Pulmonary artery endothelial cell (primary cell): ENCODE measurements around the gene RASEF. TPM values are rescaled to one million over a fixed set of nuclear protein-coding genes. Genes with fewer than 3 reads are reported as not detected.

Experiments
- DNase-seq: peaks from one replicate; pipeline ENCODE4 v3.0.0-alpha.2; 2011; ENCODE audit warnings: low read depth, low spot score
- total RNA-seq: library from RNA; depleted of rRNA; stranded (reverse); fragments of >200 nt; gene quantifications from 2 replicates; pipeline ENCODE4 v1.2.3, GENCODE V29; 2014

RASEF gene
- total RNA-seq, 1 donor from 2014 or later: 0.07 TPM

GRCh38 chr9:83013867-83014605 lies 48.9 kb downstream of the RASEF start:
- no peak for DNase-seq

DNA sequence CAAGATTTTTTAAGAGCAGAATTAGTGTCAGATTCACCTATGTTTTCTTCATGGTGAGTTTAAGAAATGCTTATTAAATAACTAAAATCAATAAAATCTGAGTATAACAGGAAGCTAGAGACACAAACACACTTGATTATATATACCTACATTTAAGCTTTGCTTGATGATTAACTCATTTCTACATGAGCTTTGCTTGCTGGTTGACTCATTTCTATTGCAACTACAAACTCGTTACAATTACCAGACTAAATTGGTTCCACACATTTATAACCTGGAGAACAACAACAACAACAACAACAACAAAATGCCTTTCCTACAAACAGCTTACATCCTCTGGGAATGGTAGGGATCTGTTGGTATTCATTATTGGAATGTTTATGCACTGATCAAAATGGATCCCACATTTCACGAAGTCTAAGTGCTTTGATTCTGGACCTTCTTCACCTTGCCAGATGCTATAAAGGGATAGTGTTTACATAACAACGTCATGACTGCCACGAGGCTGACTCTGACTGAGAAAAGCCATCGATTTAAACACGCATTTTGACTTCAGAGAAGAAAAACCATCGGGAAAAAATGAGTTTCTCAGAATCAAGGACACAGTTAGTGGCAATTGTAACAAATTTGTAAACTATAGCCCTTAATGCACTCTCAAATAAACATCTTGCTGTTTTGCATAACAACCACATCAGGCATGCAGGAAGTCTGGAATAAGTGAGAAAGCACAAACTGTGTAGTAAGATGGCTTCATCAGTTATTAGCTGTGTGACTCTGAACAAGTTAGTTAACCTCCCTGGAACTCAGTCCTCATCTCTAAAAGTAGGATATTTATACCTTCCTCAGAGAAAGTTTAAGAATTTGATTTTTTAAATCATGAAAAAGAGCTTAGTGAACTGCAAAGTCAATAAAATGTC lies 49.8 kb downstream of the RASEF start:
- DNase-seq: no peak

DNA sequence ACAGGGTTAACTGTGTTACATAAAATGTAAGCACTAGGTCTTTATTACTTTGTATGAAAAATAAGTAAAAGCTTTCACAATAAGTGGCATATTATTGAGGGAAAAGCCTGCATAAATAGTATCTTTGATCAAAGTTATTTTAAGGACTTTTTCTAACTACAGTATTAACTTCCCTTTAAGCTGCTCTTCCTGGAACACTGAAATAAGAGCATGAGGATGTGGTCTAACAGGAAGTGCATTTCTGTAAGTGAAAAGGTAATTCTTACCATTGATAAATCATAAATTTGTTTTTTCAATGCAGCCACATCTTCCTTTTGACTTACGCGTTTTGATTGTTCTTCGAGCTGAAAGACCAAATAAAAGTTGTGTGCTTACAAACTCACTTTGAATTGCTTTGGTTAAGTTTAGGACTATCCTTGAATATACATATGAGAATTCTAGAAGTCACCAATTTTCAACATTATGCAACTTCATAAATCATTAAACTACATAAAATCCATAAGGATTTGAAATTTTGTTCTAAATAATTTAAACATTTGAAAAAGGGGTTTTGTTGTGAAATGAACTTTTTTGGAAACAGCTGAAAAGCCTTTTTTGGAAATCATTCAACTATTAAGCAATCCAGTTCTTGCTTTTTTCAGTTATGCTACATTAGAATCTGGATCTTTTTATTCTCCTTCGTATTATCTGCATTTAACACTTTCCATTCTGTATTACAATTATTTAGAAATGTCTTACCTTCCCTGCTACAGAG lies 50.6 kb downstream of the RASEF start:
- DNase-seq: no peak

DNA sequence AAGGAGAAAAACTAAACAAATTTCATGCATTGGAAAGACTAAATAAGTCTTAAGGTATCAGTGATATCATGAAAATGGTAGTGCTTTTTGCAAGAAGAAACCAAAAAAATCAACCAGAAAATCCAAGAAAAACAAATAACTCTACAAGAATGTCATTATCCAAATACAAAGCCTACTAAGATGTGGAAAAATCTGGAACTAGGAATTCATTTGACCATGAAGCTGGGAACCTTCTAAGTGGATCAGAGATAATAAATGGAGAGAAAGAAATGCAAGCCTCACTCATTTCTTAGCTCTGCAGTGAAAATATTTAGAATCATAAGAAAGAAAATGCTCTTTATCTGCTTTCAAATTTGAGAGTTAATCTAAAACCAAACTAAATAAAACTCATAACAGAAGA lies 51.3 kb downstream of the RASEF start:
- no peak for DNase-seq

GRCh38 chr9:83007521-83008300 lies 55.2 kb downstream of the RASEF start:
- no peak for DNase-seq

DNA sequence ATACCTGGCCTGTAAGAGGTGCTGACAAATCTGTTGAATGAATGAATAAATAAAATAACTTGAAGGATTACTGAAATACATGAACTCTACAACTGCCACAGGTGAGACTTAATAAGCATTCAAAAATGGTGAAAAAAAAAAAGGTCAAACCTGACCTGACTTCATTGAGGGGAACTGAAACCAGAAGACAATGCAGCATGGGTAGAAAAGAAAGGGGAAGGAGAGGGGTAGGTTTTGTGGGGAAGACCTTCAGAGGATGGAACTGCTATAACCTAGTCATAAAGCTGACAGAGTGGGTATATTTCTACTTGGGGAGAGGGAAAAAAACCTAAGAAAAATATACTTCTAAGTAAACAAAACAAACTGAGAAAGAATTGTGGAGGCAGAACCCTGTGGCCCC lies 56.6 kb downstream of the RASEF start:
- no peak for DNase-seq

- no peak for DNase-seq
Observed at GRCh38 chr9:83005963-83006362, 57.0 kb downstream of the RASEF start.

- DNase-seq: no peak
Observed at GRCh38 chr9:83005361-83005760, 57.6 kb downstream of the RASEF start.

DNA sequence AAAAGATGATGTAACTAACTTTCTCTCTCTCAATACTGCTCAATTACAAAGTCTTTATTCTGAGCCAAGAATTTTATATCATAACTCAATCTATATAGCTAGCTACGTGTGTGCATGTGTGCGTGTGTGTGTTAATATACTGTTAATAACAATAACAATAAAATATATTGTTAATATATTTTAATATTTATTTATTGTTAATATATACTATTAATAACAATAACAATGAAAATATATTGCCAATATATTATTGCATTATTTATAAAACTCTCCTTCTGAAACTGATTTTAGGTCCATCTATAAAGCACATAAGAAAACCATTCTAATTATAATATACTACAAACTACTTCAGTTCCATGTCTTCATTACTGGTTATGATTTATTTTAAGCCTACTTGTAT lies 60.6 kb downstream of the RASEF start:
- no peak for DNase-seq

DNA sequence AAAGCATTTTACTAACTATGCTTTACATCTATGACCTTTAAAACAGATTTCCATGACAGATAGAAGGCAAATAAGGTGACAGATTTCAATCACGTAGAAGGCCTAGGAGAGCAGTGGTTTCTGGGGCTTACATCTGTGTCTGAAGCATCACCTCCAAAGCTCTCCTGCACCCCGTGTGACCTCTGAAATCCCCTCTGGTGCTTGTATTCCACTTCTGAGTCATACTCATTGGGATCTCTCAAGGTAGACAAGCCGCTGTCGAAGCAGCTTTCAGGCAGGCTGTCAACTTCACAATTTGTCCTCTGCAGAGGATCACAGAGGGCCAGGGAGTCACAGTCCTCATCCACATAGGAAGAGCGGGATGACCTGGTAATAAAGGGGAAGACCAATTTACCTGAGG lies 62.2 kb downstream of the RASEF start:
- DNase-seq: no peak

- no peak for DNase-seq
Observed at GRCh38 chr9:82998409-82998808, 64.5 kb downstream of the RASEF start.

DNA sequence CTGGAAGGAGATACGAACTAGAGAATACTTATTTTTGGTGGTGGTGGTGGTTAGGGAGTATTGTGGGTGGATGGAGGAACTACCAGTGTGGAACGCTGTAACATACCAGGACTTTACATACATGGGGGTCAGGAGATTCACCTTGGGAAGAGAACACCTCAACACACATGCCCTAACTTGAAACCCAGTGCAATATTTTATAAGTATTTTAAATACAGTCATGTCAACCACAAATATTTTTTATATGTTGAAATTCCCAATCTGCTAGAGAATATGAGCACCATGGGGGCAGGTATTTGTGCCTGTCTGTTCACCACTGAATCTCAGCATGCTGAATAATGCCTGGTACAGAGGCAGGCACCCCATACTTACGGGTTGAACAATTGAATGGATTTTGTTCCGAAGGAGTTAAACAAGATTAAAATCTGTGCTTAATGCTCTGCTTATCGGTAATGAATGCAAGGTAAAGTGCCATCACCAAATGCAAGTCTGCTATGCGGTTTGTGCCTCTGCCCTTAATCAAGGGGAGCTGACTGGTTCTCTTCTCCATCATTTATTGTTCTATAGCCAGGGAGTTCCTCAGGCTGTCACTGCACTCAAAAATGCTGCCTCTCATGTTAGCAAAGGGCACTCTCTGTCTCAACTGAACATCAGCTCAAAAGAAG lies 65.3 kb downstream of the RASEF start:
- no peak for DNase-seq

DNA sequence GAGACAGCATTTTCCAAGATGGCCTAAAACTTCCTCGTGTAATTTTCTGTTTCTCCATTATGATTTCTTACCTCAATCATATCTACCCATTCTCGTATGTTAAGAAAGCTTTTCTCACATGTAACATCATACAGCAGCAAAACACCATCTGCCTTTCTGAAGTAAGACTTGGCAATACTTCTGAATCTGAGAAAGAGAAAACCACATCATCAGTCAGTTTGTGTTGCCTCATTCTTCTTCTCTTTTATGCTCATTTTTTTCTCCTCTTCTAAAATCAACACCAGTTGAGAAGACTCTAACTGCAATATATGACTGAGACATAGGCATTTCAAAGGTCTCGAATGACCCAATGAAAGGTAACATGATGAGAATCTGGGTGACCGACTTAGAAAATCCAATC lies 66.0 kb downstream of the RASEF start:
- DNase-seq: no peak

DNA sequence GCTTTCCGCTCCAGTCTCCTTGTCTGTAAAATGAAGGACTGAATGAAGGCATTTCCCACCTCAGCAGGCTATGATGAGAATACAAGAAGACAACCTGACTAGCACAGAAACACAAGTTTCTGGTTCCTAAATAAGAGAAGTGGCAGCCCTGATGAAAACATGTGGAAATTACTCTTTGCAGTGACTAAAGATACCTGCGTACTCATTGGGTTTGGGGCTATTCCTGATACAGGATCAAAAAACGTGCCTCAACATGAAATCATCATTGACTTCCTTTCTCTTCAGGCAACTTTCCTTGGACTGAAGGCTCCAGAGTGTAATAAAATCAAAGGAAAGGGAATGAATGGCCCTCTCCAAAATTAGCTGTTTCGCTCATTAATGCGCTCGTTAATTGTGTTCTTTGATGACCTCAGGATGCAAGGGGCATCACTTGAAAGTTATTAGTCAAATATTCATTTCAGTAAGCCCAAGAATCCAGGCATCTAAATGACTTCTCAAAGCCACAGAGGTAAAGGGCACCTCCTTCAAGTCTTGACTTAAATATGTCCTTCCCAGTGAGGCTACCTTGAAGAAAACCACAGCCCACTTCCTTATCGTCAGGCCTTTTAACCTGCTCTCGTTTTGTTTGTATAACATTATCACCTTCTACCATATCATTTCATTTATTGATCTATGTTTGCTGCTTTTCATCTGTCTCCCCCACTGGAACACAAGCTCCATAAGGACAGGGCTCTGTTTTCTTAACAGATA lies 68.9 kb downstream of the RASEF start:
- DNase-seq: no peak

DNA sequence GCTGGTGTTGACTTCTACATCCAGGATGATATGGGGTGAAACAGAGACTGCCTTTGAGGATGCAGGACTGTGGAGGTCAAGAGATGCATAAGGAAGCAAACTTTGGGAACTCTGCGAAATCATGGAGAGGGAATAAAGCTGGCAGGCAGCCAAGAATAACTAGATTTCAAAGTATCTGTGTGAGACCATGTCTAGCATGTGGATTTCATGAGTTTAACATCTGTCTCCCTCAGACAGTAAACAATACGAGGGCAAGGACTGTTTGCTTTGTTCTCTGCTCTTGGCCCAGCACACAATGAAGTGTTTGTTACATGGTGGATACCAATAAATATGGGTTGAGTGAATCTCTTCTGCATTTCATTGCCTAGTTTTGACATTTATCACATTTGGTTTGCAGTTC lies 71.3 kb downstream of the RASEF start:
- no peak for DNase-seq

GRCh38 chr9:82989929-82990328 lies 73.0 kb downstream of the RASEF start:
- no peak for DNase-seq

- no peak for DNase-seq
Observed at GRCh38 chr9:82988488-82988887, 74.5 kb downstream of the RASEF start.

GRCh38 chr9:82987370-82988189 lies 75.4 kb downstream of the RASEF start:
- no peak for DNase-seq

- no peak for DNase-seq
Observed at GRCh38 chr9:82981552-82981951, 81.4 kb downstream of the RASEF start.
